HCT116 (cell line): ENCODE results near the gene TRAF5. TPM values are rescaled to one million over a fixed set of nuclear protein-coding genes. Genes with fewer than 3 reads are reported as not detected.
"Not testable (repeated sequence)": the region's sequence is repeated elsewhere in the genome, so short reads cannot be mapped to it uniquely, and the experiment has no call there.

Experiments
- ATAC-seq: fragments of 200-7000 bp; cut with Tn5 transposase; 2 replicates; pipeline ENCODE4 v1.9.1; 2020; ENCODE audit warnings: mild to moderate bottlenecking, moderate library complexity
- BruUV-seq: library from RNA; stranded (reverse); fragments of 400-500 nt; replicated peaks from 2 replicates; lab custom pipeline; 2021; lab: Mats Ljungman, UMichigan
- CTCF ChIA-PET: fragments of 300-600 bp; sonication (Branson Sonifier 250); formaldehyde crosslinking; loops from one replicate; lab custom pipeline; 2021; ENCODE audit warnings: antibody characterized with exemption; lab: Charles Lee
- POLR2A ChIA-PET: fragments of 300-600, 350-600 bp; sonication (Branson Sonifier 250); formaldehyde crosslinking; loops from one replicate; lab custom pipeline; 2021; ENCODE audit warnings: antibody characterized with exemption; lab: Charles Lee
- RAD21 ChIA-PET, 2 experiments: fragments of 300-600 bp; sonication (Branson Sonifier 250); formaldehyde crosslinking; loops; one replicate each; lab custom pipeline; 2023; ENCODE audit warnings: low total read pairs in 2 of 2; ENCODE audit not compliant: uncharacterized antibody in 2 of 2, unreplicated experiment in 2 of 2, low non-redundant PET in 1 of 2; lab: Charles Lee
- DNase-seq: peaks from one replicate; pipeline ENCODE4 v3.0.0-alpha.2; 2010; ENCODE audit warnings: low read depth, low spot score
- H2AFZ ChIP-seq: fragments of 200-600 bp; shearing (Covaris generic), sonication (generic); 2 replicates; pipeline ENCODE4 v1.6.1; 2017; ENCODE audit warnings: low read depth, mixed run types, mixed read lengths, antibody characterized with exemption, low read length; ENCODE audit not compliant: poor library complexity, severe bottlenecking
- H3K27ac ChIP-seq: 2 replicates; pipeline ENCODE4 v1.5.1; 2012; ENCODE audit warnings: low read depth, low read length
- H3K27me3 ChIP-seq: fragments of 200-600 bp; sonication (generic); 2 replicates; pipeline ENCODE4 v1.6.1; 2016; ENCODE audit warnings: mixed run types, low read length, mixed read lengths; ENCODE audit not compliant: insufficient read depth
- H3K36me3 ChIP-seq, 2 experiments: fragments of 200-500 bp in 1 of 2; fragments of 200-600 bp in 1 of 2; sonication (Bioruptor generic) in 1 of 2; sonication (generic) in 1 of 2; 2 replicates each; pipeline versions ENCODE4 v1.5.1 to v1.6.1; 2014 to 2016; ENCODE audit warnings: low read length in 2 of 2, inconsistent platforms in 1 of 2, mixed read lengths in 1 of 2, mixed run types in 1 of 2; ENCODE audit not compliant: insufficient read depth in 2 of 2, control insufficient read depth in 1 of 2
- H3K4me1 ChIP-seq, 2 experiments: fragments of 200-600 bp in 1 of 2; sonication (generic) in 1 of 2; 2 replicates each; pipeline versions ENCODE4 v1.5.1 to v1.6.1; 2012 to 2017; ENCODE audit warnings: low read length in 2 of 2, inconsistent platforms in 1 of 2, mild to moderate bottlenecking in 1 of 2, mixed read lengths in 1 of 2, mixed run types in 1 of 2, moderate library complexity in 1 of 2; ENCODE audit not compliant: insufficient read depth in 2 of 2, control insufficient read depth in 1 of 2
- H3K4me2 ChIP-seq: fragments of 200-600 bp; sonication (generic); 2 replicates; pipeline ENCODE4 v1.6.1; 2017; ENCODE audit warnings: mixed run types, low read length, mixed read lengths
- H3K4me3 ChIP-seq, 2 experiments: fragments of 200-600 bp in 1 of 2; sonication (generic) in 1 of 2; replicated peaks in 1 of 2; 2 replicates each; pipeline ENCODE4 v1.5.1; 2011 to 2016; ENCODE audit warnings: low read length in 2 of 2, control low read depth in 1 of 2, low read depth in 1 of 2, mild to moderate bottlenecking in 1 of 2, mixed read lengths in 1 of 2, mixed run types in 1 of 2
- H3K79me2 ChIP-seq: fragments of 200-600 bp; sonication (generic); 2 replicates; pipeline ENCODE4 v1.6.1; 2017; ENCODE audit warnings: mild to moderate bottlenecking, mixed run types, low read length, moderate library complexity, mixed read lengths; ENCODE audit not compliant: insufficient read depth
- H3K9ac ChIP-seq: fragments of 200-600 bp; sonication (generic); 2 replicates; pipeline ENCODE4 v1.6.1; 2016; ENCODE audit warnings: low read length, mixed read lengths
- H3K9me2 ChIP-seq: fragments of 200-600 bp; sonication (generic), shearing (Covaris generic); 2 replicates; pipeline ENCODE4 v1.6.1; 2017; ENCODE audit warnings: mixed run types, mild to moderate bottlenecking, moderate library complexity; ENCODE audit not compliant: insufficient read depth
- H3K9me3 ChIP-seq, 2 experiments: fragments of 200-500 bp in 1 of 2; fragments of 200-600 bp in 1 of 2; sonication (Bioruptor generic) in 1 of 2; sonication (generic) in 1 of 2; 2 replicates each; pipeline ENCODE4 v1.6.1; 2014 to 2017; ENCODE audit warnings: low read length in 2 of 2, mixed read lengths in 2 of 2, inconsistent platforms in 1 of 2, low read depth in 1 of 2, mild to moderate bottlenecking in 1 of 2, mixed run types in 1 of 2, moderate library complexity in 1 of 2; ENCODE audit not compliant: control insufficient read depth in 1 of 2, insufficient read depth in 1 of 2
- H4K20me1 ChIP-seq: fragments of 200-600 bp; sonication (generic), shearing (Covaris generic); 2 replicates; pipeline ENCODE4 v1.6.1; 2017; ENCODE audit warnings: mixed run types, mild to moderate bottlenecking, moderate library complexity; ENCODE audit not compliant: insufficient read depth
- ELF1 ChIP-seq: IDR thresholded peaks from 2 replicates; pipeline ENCODE4 v1.6.1; 2012; ENCODE audit warnings: low read depth, borderline replicate concordance
- EZH2 ChIP-seq: fragments of 200-600 bp; sonication (generic); IDR thresholded peaks from 2 replicates; pipeline ENCODE4 v1.6.1; 2017; ENCODE audit warnings: antibody characterized with exemption, mixed run types
- REST ChIP-seq: IDR thresholded peaks from 2 replicates; pipeline ENCODE4 v1.6.1; 2012; ENCODE audit warnings: low read depth
- intact Hi-C: fragments of 100-400 bp; cut with micrococcal nuclease; formaldehyde crosslinking; loops from 2 replicates; pipeline ENCODE4 v1.10.0; 2022
- total RNA-seq: library from RNA; stranded (reverse); gene quantifications from one replicate; pipeline ENCODE4 v1.2.1, GENCODE V29; 2021; ENCODE audit not compliant: unreplicated experiment

Gene TRAF5
- total RNA-seq, 1 experiment from 2014 or later, result 6.5 TPM

GRCh38 chr1:211393203-211393602, 66.6 kb downstream of the TRAF5 start (continued):
- TF ChIP-seq REST (no peak), ELF1 (no peak), EZH2 (no peak)

- DNase-seq, H4K20me1 ChIP-seq, H3K4me1 ChIP-seq, ATAC-seq, CTCF ChIA-PET, H2AFZ ChIP-seq, H3K9me2 ChIP-seq, H3K9ac ChIP-seq, RAD21 ChIA-PET, H3K4me3 ChIP-seq, H3K79me2 ChIP-seq, H3K4me2 ChIP-seq, intact Hi-C loops, H3K27me3 ChIP-seq, H3K9me3 ChIP-seq, H3K27ac ChIP-seq, POLR2A ChIA-PET, BruUV-seq, H3K36me3 ChIP-seq: not testable (repeated sequence)
Observed at GRCh38 chr1:211398266-211398930, 71.8 kb downstream of the TRAF5 start.

DNA sequence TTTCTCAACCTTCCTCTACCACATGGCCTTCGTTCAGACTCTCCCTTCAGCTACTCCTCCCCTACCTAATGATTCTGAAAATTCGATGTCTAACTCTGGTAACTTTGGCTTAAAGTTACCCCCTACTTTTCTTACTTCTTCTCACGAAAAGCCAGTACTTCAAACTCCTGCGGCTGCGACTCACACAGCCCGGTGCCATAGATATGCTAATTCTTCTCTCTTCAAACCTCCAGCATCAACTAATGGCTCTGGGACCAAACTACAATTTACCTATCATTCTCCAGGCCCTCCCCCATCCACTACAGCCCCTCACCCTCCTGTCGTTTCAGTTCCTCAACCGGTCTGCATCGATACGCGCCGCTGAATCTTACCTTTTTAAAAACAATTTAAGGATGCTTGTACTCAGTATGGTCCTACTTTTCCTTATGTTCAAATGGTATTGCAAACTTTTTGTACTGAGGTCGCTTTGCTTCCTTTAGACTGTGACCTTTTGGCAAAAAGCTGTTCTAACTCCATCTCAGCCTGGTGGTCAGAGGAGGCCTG, 73.3 kb downstream of the TRAF5 start:
- H3K4me3 ChIP-seq, POLR2A ChIA-PET, intact Hi-C loops, H2AFZ ChIP-seq, H3K9ac ChIP-seq, H3K27me3 ChIP-seq, H3K4me2 ChIP-seq, DNase-seq, H3K9me3 ChIP-seq, BruUV-seq, H3K4me1 ChIP-seq, CTCF ChIA-PET, RAD21 ChIA-PET, H3K9me2 ChIP-seq, H3K27ac ChIP-seq, ATAC-seq, H4K20me1 ChIP-seq, H3K79me2 ChIP-seq, H3K36me3 ChIP-seq: not testable (repeated sequence)

DNA sequence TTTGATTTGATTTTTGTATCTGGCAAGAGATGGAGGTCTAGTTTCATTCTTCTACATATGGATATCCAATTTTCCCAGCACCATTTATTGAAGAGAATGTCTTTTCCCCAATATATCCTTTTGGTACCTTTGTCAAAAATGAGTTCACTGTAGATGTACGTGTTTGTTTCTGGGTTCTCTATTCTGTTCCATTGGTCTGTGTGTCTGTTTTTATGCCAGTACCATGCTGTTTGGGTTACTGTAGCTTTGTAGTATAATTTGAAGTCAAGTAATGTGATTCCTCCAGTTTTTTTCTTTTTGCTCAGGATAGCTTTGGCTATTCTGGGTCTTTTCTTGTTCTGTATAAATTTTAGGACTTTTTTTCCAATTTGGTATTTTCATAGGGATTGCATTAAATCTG, 75.1 kb downstream of the TRAF5 start:
- H4K20me1 ChIP-seq, H3K9ac ChIP-seq, H3K4me2 ChIP-seq, H3K4me1 ChIP-seq, H3K9me3 ChIP-seq, intact Hi-C loops, H2AFZ ChIP-seq, POLR2A ChIA-PET, H3K27me3 ChIP-seq, DNase-seq, RAD21 ChIA-PET, H3K9me2 ChIP-seq, H3K27ac ChIP-seq, H3K79me2 ChIP-seq, H3K4me3 ChIP-seq, ATAC-seq, H3K36me3 ChIP-seq, CTCF ChIA-PET, BruUV-seq: not testable (repeated sequence)
